ENCODE data around the gene LGALS3. TPM values are rescaled to one million over a fixed set of nuclear protein-coding genes. Genes with fewer than 3 reads are reported as not detected.
A peak's percentile ranks its signal among the peaks of the same experiment; 100 is the strongest.
"Not testable (repeated sequence)": the region's sequence is repeated elsewhere in the genome, so short reads cannot be mapped to it uniquely, and the experiment has no call there.

Gene LGALS3
- 100 to 1,000 TPM; 253 to 467 (median 361) TPM for total RNA-seq

- no peaks in the 10 kb centered on the region for H3K9me3 ChIP-seq
- peak; percentile 95 for TF ChIP-seq POLR2A (IDR thresholded peaks at IDR 0.05)
- TF ChIP-seq CTCF (IDR thresholded peaks at IDR 0.05), result peak in 1 of 4 experiments; percentile 3
- peak; percentile 47 for TF ChIP-seq POLR2AphosphoS5 (IDR thresholded peaks at IDR 0.05)
- no peak for TF ChIP-seq EP300 (IDR thresholded peaks at IDR 0.05)
- no peaks in the 10 kb centered on the region for H3K36me3 ChIP-seq
- peak within 1 kb of the TSS; percentile 87 to 88 for H3K4me3 ChIP-seq
- peak within 1 kb of the TSS; percentile 94 to 98 (median 97) for H3K27ac ChIP-seq
- no peaks in the 10 kb centered on the region for H3K27me3 ChIP-seq
- no CpG with 5 or more reads among the region's 50 CpGs for WGBS, 2 donors (ENCODE audit: low coverage in 1 of 2)
- H3K4me1 ChIP-seq, result peaks cover 0 to 76% (median 8%) of the 10 kb centered on the region in 3 donors
- peak; percentile 92 for ATAC-seq
Measured at GRCh38 chr14:55129086-55129427, at the start of gene LGALS3. Gene LGALS3 (plus strand): TSS chr14:55129252. CDS start chr14:55137374, 8,122 bp downstream.

- not testable (repeated sequence) for H3K27me3 ChIP-seq, H3K4me3 ChIP-seq, H3K4me1 ChIP-seq, H3K36me3 ChIP-seq, ATAC-seq, H3K27ac ChIP-seq, H3K9me3 ChIP-seq
- WGBS, 2 donors (ENCODE audit: low coverage in 1 of 2), result 89 to 94% methylated on average over 3 to 6 of the region's 6 CpGs
Measured at GRCh38 chr14:55079961-55080360, 49.1 kb upstream of the LGALS3 start.

- Histone ChIP-seq H3K4me3 (no peak overlapping the region), H3K4me1 (peaks cover 0 to 4% (median 0%) of the 10 kb centered on the region in 3 donors), H3K36me3 (no peaks in the 10 kb centered on the region), H3K27ac (no peak overlapping the region), H3K9me3 (no peaks in the 10 kb centered on the region), H3K27me3 (no peaks in the 10 kb centered on the region)
- no peak for ATAC-seq
- TF ChIP-seq POLR2A (IDR thresholded peaks at IDR 0.05) (no peak), CTCF (IDR thresholded peaks at IDR 0.05) (no peak), EP300 (IDR thresholded peaks at IDR 0.05) (no peak), POLR2AphosphoS5 (IDR thresholded peaks at IDR 0.05) (no peak)
Measured at GRCh38 chr14:55084401-55085059, 44.5 kb upstream of the LGALS3 start.

- no peaks in the 10 kb centered on the region for H3K36me3 ChIP-seq
- H3K9me3 ChIP-seq, result no peaks in the 10 kb centered on the region
- H3K4me1 ChIP-seq, result peaks cover 0 to 10% (median 0%) of the 10 kb centered on the region in 3 donors
- no peak overlapping the region for H3K27ac ChIP-seq
- H3K27me3 ChIP-seq, result no peaks in the 10 kb centered on the region
- no peak for ATAC-seq
- 71 to 78% methylated on average over 4 of the region's 4 CpGs for WGBS, 2 donors (ENCODE audit: low coverage in 1 of 2)
- H3K4me3 ChIP-seq, result no peak overlapping the region
- TF ChIP-seq EP300 (IDR thresholded peaks at IDR 0.05) (no peak), POLR2A (IDR thresholded peaks at IDR 0.05) (no peak), POLR2AphosphoS5 (IDR thresholded peaks at IDR 0.05) (no peak), CTCF (IDR thresholded peaks at IDR 0.05) (no peak)
Measured at GRCh38 chr14:55085060-55085660, 43.9 kb upstream of the LGALS3 start.

GRCh38 chr14:55086938-55087337, 42.1 kb upstream of the LGALS3 start:
- ATAC-seq, result no peak
- H3K27ac ChIP-seq, result no peak overlapping the region
- H3K9me3 ChIP-seq, result no peaks in the 10 kb centered on the region
- WGBS, 2 donors (ENCODE audit: low coverage in 1 of 2), result 83 to 96% methylated on average over 4 to 5 of the region's 9 CpGs
- no peak for TF ChIP-seq CTCF (IDR thresholded peaks at IDR 0.05)
- no peak for TF ChIP-seq POLR2A (IDR thresholded peaks at IDR 0.05)
- no peak for TF ChIP-seq EP300 (IDR thresholded peaks at IDR 0.05)
- no peak for TF ChIP-seq POLR2AphosphoS5 (IDR thresholded peaks at IDR 0.05)
- no peak overlapping the region for H3K4me3 ChIP-seq
- no peaks in the 10 kb centered on the region for H3K36me3 ChIP-seq
- peaks cover 0 to 17% (median 0%) of the 10 kb centered on the region in 3 donors for H3K4me1 ChIP-seq
- no peaks in the 10 kb centered on the region for H3K27me3 ChIP-seq
